HUES6 (cell line): ENCODE data around the gene HMG20B.
A peak's percentile ranks its signal among the peaks of the same experiment; 100 is the strongest.

Experiments
- H3K27ac ChIP-seq: 2 replicates; pipeline ENCODE4 v1.7.0; 2013; ENCODE audit warnings: low read depth, mild to moderate bottlenecking, low read length, inconsistent platforms
- H3K27me3 ChIP-seq: 2 replicates; pipeline ENCODE4 v1.6.1; 2013; ENCODE audit warnings: low read length; ENCODE audit not compliant: control insufficient read depth, insufficient read depth
- H3K36me3 ChIP-seq: 2 replicates; pipeline ENCODE4 v1.6.1; 2013; ENCODE audit warnings: low read length; ENCODE audit not compliant: control insufficient read depth, insufficient read depth
- H3K4me1 ChIP-seq: 2 replicates; pipeline ENCODE4 v1.6.1; 2013; ENCODE audit warnings: low read length; ENCODE audit not compliant: control insufficient read depth, insufficient read depth
- H3K4me3 ChIP-seq: 2 replicates; pipeline ENCODE4 v1.5.1; 2013; ENCODE audit warnings: low read depth, low read length
- H3K9ac ChIP-seq: one replicate; pipeline ENCODE4 v1.6.1; 2013; ENCODE audit warnings: mild to moderate bottlenecking, low read length
- H3K9me3 ChIP-seq: 2 replicates; pipeline ENCODE4 v1.6.1; 2013; ENCODE audit warnings: low read depth, low read length; ENCODE audit not compliant: control insufficient read depth, insufficient read depth

HMG20B gene

GRCh38 chr19:3618144-3618810, 45.5 kb downstream of the HMG20B start:
- H3K27me3 ChIP-seq = no peaks in the 10 kb centered on the region
- H3K9ac ChIP-seq = no peak overlapping the region
- H3K4me1 ChIP-seq = peaks cover 3% of the 10 kb centered on the region; the same call in 1 of the 2 replicates
- H3K27ac ChIP-seq = no peak overlapping the region
- H3K36me3 ChIP-seq = peaks cover 56% of the 10 kb centered on the region
- H3K9me3 ChIP-seq = no peaks in the 10 kb centered on the region
- H3K4me3 ChIP-seq = no peak overlapping the region

GRCh38 chr19:3618811-3619630, 46.3 kb downstream of the HMG20B start:
- H3K9me3 ChIP-seq = no peaks in the 10 kb centered on the region
- H3K9ac ChIP-seq = no peak overlapping the region
- H3K36me3 ChIP-seq = peaks cover 55% of the 10 kb centered on the region
- H3K4me3 ChIP-seq = no peak overlapping the region
- peaks cover 3% of the 10 kb centered on the region; the same call in 1 of the 2 replicates for H3K4me1 ChIP-seq
- H3K27me3 ChIP-seq = no peaks in the 10 kb centered on the region
- no peak overlapping the region for H3K27ac ChIP-seq

- no peak overlapping the region for H3K9ac ChIP-seq
- no peak overlapping the region for H3K27ac ChIP-seq
- H3K9me3 ChIP-seq = no peaks in the 10 kb centered on the region
- H3K4me1 ChIP-seq = peaks cover 3% of the 10 kb centered on the region; the same call in 1 of the 2 replicates
- no peak overlapping the region for H3K4me3 ChIP-seq
- no peaks in the 10 kb centered on the region for H3K27me3 ChIP-seq
- H3K36me3 ChIP-seq = peaks cover 51% of the 10 kb centered on the region
Measured at GRCh38 chr19:3619631-3620012, 46.9 kb downstream of the HMG20B start.

- Histone ChIP-seq H3K9ac (no peak overlapping the region), H3K4me3 (no peak overlapping the region), H3K4me1 (peaks cover 3% of the 10 kb centered on the region; the same call in 1 of the 2 replicates), H3K9me3 (no peaks in the 10 kb centered on the region), H3K36me3 (peaks cover 50% of the 10 kb centered on the region), H3K27me3 (no peaks in the 10 kb centered on the region), H3K27ac (no peak overlapping the region)
Measured at GRCh38 chr19:3620145-3620816, 47.5 kb downstream of the HMG20B start.

GRCh38 chr19:3620817-3621547, 48.2 kb downstream of the HMG20B start:
- Histone ChIP-seq H3K27ac (no peak overlapping the region), H3K27me3 (no peaks in the 10 kb centered on the region), H3K9me3 (no peaks in the 10 kb centered on the region), H3K4me1 (peaks cover 3% of the 10 kb centered on the region; the same call in 1 of the 2 replicates), H3K36me3 (peaks cover 44% of the 10 kb centered on the region), H3K9ac (no peak overlapping the region), H3K4me3 (no peak overlapping the region)

GRCh38 chr19:3621689-3622088, 48.9 kb downstream of the HMG20B start:
- no peaks in the 10 kb centered on the region for H3K27me3 ChIP-seq
- peaks cover 44% of the 10 kb centered on the region for H3K36me3 ChIP-seq
- peaks cover 3% of the 10 kb centered on the region; the same call in 1 of the 2 replicates for H3K4me1 ChIP-seq
- H3K27ac ChIP-seq = no peak overlapping the region
- H3K4me3 ChIP-seq = no peak overlapping the region
- no peaks in the 10 kb centered on the region for H3K9me3 ChIP-seq
- H3K9ac ChIP-seq = no peak overlapping the region

- H3K4me3 ChIP-seq = no peak overlapping the region
- peaks cover 3% of the 10 kb centered on the region; the same call in 1 of the 2 replicates for H3K4me1 ChIP-seq
- no peaks in the 10 kb centered on the region for H3K27me3 ChIP-seq
- H3K9me3 ChIP-seq = no peaks in the 10 kb centered on the region
- H3K9ac ChIP-seq = no peak overlapping the region
- peaks cover 39% of the 10 kb centered on the region for H3K36me3 ChIP-seq
- no peak overlapping the region for H3K27ac ChIP-seq
Measured at GRCh38 chr19:3622224-3622623, 49.5 kb downstream of the HMG20B start.

- no peaks in the 10 kb centered on the region for H3K9me3 ChIP-seq
- H3K27me3 ChIP-seq = no peaks in the 10 kb centered on the region
- no peak overlapping the region for H3K27ac ChIP-seq
- peak overlapping the region; percentile 31 for H3K9ac ChIP-seq
- no peak overlapping the region for H3K4me3 ChIP-seq
- peaks cover 34% of the 10 kb centered on the region for H3K36me3 ChIP-seq
- no peaks in the 10 kb centered on the region for H3K4me1 ChIP-seq
Measured at GRCh38 chr19:3623716-3624115, 51.0 kb downstream of the HMG20B start.

- H3K9ac ChIP-seq = peak overlapping the region; percentile 96
- H3K4me3 ChIP-seq = peak overlapping the region; percentile 92
- H3K4me1 ChIP-seq = no peaks in the 10 kb centered on the region
- H3K9me3 ChIP-seq = no peaks in the 10 kb centered on the region
- peak overlapping the region; percentile 94; the same call in 1 of the 2 replicates for H3K27ac ChIP-seq
- no peaks in the 10 kb centered on the region for H3K27me3 ChIP-seq
- peaks cover 20% of the 10 kb centered on the region for H3K36me3 ChIP-seq
Measured at GRCh38 chr19:3625996-3626472, 53.3 kb downstream of the HMG20B start.

GRCh38 chr19:3626473-3627350, 54.0 kb downstream of the HMG20B start, which contains the start of gene CACTIN:
TSS of gene CACTIN (minus strand) at chr19:3626790. CDS start at chr19:3626762, 28 bp downstream.
- H3K36me3 ChIP-seq = peaks cover 19% of the 10 kb centered on the region
- H3K9me3 ChIP-seq = no peaks in the 10 kb centered on the region
- no peaks in the 10 kb centered on the region for H3K4me1 ChIP-seq
- peak within 1 kb of the TSS; percentile 94 for H3K27ac ChIP-seq
- H3K9ac ChIP-seq = peak within 1 kb of the TSS; percentile 96
- H3K4me3 ChIP-seq = peak within 1 kb of the TSS; percentile 92
- H3K27me3 ChIP-seq = no peaks in the 10 kb centered on the region
